ENCODE results near the gene SLC25A13.

The SLC25A13 gene

DNA sequence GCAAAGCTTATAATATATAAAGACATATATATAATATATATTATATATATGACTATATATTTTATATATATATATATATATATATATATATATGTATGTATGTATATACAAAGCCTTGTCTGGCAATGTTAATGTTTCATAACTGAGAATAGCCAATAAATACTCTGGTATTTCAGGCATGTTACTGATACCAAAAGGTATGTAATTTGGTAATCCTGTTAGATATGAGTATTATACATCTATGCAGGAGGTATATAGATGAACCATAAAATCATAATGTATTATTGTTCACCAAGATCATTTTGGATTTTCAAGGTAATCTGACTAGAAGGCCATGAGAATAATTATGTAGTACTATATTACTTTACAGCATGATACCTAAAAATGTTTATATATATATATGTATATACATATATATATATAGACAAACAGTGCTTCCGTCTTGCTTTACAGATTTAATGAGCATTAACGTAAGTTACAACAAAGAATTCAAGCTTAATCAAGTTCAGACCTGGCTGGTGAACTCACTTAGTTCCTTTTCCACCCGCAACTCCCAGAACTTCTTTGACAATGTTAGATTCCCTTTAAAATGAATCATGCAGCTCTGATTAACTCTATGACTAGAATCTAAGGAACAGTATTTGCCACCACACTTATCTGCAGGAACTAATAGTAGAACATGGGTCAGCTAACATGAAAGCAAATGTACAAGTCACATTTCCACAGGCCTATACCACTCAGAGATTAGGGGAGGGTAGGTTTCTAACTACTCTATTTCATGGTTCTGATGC lies 82.7 kb downstream of the SLC25A13 start:
- DNase-seq, result no peak

DNA sequence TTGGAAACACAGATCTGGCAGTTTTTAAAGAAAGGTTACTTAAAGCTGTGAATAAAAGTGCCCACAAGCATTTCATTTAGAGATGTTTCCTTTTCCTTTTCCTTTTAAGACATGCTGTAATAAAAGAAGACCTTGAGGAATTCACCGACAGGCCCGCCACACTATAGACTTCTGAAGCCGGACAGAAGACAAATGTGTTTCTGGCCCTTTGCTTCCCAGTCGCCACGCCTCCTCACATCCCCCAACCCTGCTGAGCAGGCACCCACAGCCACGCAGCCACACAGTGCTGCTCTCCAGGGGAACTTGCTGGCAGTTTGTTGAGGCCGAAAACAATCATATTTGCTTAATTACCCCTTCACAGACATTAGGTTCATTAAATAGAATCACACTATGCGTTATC lies 83.4 kb downstream of the SLC25A13 start:
- no peak for DNase-seq

DNA sequence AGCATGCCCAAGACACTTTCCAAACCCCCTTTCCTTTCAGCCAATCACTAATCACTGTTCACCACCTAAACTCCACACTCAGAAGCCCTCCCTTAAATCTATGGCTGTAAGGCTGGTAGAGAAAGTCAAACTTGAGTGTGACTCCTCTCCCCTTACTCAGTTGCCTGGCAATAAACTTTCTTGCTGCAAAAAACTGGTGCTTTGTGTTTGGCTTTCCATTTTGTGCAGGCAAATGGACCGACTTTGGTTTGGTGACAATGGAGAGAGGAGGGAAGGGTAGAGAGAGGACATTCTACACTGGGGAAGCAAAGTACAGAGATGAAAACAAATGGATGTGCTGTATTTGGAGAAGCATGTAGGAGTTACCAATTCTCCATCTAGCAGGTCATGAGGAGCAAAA lies 84.9 kb downstream of the SLC25A13 start:
- no peak for DNase-seq

DNA sequence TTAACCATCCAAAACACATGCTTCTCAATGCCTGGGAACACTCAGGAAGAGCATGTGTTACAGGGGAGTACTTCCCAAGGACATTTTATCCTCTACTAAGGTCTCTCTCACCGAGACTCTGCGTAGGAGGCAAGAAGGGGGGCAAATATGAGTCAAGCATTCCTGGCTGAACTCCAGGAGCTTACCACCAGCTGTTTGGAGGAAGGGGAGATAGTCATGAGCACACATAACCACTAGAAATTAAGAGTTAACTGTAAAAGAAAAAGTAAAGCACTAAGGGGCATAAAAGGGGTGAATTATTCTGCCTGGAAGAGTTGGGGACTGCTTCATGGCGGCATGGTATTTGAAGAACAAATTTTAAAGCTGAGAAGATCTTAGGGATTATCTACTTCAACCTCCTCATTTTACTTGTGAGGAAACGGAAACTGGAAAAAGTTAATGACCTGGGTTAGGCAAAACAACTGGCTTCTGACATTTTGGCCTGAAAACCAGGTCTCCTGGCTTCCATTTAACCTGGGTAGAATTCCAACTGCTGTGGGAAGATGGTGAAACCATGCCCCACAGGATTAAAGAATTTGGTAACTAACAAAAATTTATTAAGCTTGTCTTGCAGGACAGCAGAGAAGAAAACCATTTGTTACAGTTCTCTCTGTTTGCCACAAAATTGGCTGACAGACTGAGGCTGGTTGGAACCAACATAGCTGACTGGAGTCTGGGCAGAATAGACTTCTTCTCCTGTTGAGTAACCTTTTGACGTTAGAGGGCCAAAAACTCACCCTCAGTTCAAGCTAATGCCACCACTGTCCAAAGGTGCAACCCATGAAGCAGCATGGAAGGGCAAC lies 85.5 kb downstream of the SLC25A13 start:
- DNase-seq, result no peak

DNA sequence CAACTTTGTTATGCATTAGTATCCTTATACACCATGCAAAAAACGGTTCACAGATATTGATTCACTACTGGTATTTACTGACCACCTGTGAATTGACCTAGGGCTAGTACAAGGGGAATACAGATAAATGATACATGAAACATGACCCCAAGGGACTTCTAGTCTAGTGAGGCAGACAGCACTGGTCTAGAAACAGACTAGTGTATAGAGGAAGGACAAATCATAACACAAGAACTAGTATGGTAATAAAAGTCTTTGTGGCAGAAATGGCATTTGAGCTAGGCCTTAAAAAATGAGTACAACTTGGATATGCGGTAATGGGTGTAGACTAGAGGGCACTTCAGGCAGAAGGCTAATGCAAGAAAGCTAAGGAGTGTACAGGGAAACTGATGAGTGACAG lies 86.6 kb downstream of the SLC25A13 start:
- no peak for DNase-seq

DNA sequence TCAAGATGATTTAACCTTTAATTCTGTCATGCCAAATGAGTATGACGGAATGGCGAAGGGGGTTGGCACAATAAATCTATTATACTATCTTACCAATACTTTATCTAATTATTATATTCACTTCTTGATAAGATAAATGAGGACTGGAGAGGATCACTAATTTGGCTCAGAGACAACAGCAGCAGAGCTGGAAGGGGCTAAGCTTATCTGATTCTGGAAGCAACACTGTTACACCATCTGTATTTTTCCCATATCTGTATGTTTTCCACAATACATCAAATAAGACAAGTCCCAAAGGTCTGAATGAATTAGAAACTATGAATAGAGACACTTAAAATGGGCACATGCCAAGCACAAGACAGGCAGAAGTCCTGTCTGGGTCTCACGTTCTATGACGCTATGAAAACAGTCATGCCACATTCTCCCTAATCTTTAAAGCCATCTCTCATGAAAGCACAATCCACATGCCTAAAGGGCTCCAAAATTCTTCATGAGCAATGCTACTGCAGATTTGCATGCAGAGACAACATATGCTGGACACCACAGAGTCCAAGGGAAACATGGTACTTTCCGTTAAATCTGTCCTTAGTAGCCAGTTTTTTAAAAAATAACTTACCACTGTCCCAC lies 88.3 kb downstream of the SLC25A13 start:
- no peak for DNase-seq

DNA sequence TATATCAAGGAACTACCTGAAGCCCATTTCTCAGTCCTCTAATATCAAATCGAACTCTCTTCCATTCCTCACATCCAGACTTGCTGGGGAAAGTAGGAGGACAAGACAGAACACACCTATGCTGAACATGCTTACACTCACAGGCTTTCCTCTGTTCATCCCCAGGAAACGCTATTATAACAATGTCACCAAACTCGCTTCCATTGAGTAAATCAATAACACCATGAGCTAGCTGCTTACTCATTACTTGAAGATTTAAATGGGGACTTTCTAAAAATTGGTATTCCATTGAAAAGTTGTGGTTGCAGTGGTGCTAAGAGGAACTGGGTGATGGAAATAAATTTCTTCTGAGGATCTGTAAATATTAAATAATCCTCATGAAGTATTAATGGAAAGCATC lies 88.8 kb downstream of the SLC25A13 start:
- no peak for DNase-seq

DNA sequence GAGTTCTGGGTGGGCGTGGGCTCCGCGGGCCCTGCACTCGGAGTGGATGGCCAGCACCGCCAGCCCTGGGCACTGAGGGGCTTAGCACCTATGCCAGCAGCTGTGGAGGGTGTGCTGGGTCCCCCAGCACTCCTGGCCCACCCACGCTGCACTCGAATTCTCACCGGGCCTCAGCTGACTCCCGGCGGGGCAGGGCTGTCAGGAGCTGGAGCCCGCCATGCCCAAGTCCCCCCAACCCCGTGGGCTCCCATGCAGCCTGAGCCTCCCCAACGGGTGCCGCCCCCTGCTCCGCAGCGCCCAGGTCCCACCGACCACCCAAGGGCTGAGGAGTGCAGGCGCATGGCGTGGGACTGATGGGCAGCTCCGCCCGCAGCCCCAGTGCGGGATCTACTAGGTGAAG lies 93.1 kb downstream of the SLC25A13 start:
- DNase-seq, result no peak

DNA sequence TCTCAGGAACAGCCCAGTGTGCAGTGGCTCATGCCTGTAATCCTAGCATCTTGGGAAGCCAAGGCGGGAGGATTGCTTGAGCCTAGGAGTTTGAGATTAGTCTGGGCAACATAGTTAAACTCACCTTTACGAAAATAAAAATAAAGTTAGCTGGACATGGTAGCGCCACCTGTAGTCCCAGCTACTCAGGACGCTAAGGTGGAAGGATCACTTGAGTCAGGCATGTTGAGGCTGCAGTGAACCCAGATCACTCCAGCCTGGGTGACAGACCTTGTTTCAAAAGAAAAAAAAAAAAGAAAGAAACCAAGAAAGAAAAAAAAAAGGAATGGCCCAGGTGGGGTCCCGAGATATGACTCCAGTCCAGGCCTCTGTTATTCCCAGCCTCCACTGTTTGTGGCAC lies 96.6 kb downstream of the SLC25A13 start:
- no peak for DNase-seq

DNA sequence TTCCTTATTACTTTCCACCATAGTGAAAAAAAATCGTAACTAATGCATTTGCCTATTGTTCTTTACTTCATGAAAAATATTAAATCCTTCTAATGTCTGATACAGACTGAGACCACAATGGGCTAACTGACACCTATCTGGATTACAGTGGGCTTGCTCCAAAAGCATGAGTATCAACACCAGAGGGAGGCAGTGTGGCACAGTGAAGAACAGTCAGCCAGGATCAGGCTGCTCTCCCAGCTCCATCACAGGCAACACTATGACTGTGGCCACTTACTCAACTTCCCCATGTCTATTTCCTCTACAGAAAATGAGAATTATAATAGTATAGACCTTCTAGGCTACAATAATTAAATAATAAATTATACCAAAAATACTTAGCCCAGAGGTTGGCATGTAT lies 97.2 kb downstream of the SLC25A13 start:
- DNase-seq, result no peak

DNA sequence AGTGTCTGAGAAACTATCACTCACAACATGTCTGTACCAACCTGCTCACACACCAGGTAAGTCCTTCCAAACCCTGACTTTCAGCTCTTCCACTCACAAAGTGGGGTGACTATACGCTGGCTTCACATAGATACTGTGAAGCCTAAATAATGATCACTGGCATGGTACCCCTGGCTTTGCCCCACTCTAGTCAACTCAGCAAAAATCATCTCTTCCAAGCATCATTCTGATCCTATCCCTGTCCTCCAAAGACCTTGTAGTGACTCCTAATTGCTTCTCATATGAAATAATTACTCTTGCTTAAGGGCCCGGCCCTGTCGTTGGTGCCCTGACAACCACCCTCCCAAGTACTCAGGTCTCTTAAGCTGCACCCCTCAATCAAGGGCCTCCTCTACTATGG lies 97.8 kb downstream of the SLC25A13 start:
- DNase-seq, result no peak

DNA sequence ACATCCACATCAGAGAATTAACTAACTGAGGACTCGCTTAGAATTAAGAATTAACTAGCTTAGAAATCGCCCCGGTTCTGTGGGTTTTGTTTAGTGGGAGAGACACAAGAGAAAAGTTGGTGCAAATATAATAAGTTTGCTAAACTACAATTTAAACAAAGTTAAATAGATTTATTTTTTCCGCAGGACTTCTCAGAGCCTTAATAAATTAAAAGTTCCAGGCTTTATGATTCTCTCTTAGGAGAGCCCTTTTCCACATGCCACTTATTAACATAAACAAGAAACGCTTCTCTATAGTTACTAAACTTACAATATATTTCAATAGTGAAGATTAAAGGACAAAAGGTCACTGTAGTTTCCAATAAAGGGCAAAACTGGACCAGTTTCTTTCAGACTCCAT lies 100.0 kb downstream of the SLC25A13 start:
- DNase-seq, result no peak

DNA sequence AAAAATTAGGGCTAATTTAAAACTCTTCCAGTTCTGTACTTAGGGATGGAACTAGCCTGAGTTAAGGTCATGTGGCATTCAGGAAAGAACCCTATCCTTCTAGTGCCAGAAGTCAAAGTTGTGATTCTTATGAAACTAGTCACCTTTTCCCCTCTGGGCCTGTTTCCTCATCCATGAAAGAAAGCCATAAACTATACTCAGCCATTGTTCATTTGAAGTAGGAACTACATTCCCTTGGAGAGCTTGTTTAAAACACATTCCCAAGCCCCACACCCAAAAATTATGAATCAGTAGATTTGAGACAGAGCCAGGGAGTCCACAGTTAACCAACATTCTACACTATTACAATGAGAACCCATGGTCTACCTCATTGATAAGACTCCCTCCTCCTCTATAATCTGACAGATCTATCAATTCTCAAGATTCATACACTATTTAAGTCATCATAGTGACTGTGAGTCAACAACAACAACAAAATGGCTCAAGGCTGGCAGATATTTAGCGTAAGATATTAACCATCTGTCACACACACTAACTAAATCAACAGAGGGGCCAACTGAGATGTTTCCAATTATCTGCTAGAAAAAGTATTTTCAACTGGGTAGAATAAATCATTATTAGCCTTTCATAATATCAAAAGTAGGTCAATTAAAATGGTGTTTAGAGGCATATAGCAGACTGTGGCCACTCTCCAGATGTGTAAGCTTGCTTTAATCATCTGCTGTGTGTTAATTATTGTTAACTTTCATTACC lies 102.3 kb downstream of the SLC25A13 start:
- DNase-seq, result no peak

DNA sequence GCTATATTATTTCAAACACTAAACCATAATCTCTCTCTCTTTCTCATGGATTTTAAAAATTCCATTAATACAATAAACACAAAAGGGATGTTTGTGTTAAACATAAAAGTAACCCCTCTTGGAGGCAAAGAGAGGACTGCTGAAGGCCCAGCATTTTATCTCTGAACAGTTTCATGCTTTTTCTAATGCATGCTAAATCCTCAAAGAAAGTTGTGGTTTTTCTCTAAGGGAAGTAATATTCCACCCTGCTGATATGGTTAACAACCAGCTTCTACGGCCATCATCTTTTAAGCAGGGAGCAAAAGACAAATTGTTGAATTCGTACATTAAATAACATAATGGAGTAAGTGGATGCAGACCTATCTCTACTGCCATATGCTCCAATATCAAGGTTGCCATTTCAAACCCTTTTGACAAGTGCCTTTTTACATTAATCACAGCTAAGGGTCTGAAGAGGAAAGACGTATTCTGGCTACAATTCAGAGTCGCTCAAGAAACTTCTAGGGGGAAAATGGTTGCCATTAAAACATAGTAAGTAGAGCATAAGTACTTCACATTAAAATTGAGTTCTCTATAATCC lies 103.1 kb downstream of the SLC25A13 start:
- no peak for DNase-seq

DNA sequence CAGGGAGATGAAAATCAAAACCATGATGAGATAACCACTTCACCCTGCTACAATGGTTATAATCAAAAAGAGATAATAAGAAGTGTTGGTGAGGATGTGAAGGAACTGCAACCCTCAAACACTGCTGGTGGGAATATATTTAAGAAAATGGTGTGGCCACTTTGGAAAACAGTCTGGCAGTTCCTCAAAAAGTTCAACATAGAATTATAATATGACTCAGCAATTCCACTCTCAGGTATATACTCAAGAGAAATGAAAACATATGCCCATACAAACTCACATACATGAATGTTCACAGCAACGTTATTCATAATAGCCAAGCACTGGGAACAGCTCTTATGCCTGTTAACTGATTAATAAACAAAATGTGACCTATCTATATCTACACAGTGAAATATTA lies 104.8 kb downstream of the SLC25A13 start:
- no peak for DNase-seq

DNA sequence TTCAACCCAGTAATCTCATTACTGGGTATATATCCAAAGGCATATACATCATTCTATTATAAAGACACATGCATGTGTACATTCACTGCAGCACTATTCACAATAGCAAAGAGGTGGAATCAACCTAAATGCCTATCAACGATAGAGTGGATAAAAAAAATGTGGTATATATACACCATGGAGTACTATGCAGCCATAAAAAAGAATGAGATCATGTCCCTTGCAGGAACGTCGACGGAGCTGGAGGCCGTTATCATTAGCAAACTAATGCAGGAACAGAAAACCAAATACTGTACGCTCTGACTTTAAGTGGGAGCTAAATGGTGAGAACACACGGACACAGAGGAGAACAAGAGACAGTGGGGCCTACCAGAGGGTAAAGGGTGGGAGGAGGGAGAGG lies 105.5 kb downstream of the SLC25A13 start:
- no peak for DNase-seq

DNA sequence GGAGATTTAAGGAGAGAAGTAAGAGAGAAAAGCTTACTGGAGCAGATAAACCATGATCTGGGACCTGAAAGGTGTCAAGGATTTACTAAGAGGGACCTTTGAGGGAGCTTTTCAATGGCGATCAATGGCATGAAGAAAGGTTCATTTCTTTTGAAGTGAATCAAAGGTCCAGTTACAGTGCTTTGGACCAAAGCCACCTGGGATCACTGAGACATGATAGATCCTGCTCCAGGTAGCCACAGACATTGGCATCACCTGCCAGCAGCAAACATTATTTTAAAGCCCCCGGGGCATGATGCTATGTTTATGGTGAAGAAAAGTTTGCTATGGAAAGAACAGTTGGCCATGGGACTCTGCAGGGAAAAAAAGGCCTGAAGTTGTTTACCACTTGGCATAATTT lies 109.4 kb downstream of the SLC25A13 start:
- DNase-seq, result no peak

DNA sequence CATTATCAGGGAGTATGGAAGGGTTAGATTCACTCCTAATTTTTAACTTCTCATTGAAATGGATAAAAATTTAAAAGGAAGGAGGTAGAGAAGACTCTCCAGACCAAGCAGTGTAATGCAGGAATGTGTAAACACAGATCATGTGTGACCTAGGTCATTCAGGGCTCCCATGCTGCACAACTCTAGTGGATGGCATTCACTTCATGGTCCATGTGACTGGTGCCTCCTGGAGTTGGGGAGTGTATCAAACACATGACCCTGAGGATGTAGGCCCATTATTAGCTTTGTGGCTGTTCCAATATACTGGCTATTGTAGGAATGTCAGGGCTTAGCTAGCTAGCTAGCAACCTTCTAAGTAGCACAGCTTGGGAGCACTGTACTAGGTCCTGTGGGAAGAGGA lies 109.9 kb downstream of the SLC25A13 start:
- no peak for DNase-seq

DNA sequence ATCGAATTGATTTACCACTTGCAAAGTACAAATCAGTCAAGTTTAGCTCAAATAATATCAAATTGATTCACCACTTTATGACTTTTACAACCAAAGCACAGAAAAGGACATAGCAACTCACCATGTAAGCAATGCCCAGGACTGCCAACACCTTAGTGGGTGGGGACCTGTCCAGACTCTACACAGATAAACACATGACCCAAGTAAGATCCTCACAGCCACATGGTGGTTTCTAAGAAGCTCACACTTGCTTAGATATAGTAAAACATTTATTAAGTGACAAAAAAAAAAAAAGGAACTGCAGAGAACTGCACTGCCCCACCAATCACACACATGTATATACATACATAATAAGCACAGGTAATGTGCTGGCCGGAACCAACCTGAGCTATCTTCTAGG lies 116.2 kb downstream of the SLC25A13 start:
- DNase-seq, result no peak

DNA sequence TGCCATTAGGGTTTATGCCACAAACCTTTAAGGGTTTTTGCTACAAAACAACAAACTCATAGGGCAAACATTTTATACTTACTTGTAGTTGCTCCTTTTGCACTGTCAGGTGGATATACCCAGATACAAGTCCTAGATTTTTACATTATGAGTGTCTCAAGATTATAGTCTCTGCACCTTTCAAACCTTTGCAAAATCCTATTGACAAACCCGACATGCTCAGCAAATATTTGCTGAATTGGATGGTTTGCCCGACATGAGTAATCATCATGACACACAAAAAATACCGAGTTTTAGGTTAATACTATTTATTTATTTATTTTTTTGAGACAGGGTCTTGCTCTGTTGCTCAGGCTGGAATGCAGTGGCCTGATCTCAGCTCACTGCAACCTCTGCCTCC lies 117.3 kb downstream of the SLC25A13 start:
- DNase-seq, result no peak

DNA sequence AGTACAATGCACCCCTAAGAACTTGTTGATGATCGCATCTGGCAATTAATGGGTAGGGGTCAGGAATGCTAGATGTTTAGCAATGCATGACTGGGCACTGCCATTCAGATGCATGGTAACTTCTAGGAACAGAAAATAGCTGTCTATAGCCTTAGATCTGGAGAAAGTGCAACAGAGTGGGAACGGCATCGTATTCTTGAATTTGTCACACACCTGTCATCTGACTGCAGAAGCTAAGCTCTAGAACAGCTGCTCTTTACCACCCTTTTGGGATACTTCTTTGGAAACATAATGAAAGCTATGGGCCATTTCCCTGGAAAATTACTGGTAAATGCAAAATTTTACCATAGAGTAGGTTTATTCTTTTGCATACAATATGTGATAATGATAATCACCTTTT lies 118.1 kb downstream of the SLC25A13 start:
- DNase-seq, result no peak

DNA sequence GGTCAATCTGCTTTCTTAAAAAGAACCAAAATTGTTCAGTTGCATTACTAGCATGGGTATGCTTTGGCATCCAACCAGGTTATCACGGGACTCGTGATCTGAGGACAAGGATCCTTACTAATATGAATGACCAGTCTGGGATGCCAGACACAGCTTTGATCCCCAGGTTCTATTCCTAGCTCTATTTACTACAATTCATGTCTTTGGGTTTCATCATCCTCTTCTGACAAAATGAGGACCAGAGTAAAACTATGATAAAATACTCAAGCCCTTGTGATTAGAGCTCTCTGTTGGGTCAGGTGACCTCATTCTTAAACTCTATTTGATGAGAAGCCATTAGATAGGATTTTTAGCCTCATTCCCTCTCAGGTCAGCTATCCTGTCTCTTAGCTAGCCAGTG lies 119.8 kb downstream of the SLC25A13 start:
- DNase-seq, result no peak

DNA sequence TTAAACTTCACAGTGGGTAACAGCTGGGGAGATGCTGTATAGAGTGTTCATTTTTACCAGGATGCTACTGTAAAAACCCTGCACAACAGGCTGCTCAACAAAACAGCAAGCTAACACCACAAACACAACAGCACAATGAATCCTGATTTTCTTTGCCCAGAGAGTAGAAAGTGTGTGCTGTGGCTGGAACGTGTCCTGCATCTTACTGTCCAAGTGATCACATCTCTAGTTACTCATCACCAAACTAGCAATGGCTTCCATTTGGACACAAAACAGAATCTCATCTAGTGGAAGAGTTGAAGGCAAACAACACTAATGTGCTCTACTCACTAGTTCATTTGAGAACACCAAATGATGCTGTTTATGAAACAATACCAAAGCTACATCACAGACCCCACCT lies 121.2 kb downstream of the SLC25A13 start:
- DNase-seq, result no peak
